Measurements from ENCODE around the gene PFKL. TPM values are rescaled to one million over a fixed set of nuclear protein-coding genes. Genes with fewer than 3 reads are reported as not detected.

The PFKL gene
- total RNA-seq, 1 experiment from 2014 or later, result 90.2 TPM

- Mint-ChIP-seq H3K4me3 (ENCODE audit: unreplicated experiment) (no peak overlapping the region), H3K27ac (ENCODE audit: low read depth, unreplicated experiment) (no peak overlapping the region), H3K36me3 (ENCODE audit: insufficient read depth, unreplicated experiment) (no peaks in the 10 kb centered on the region), H3K27me3 (ENCODE audit: insufficient read depth, unreplicated experiment) (no peaks in the 10 kb centered on the region), H3K4me1 (ENCODE audit: insufficient read depth, unreplicated experiment) (no peaks in the 10 kb centered on the region), H3K9me3 (ENCODE audit: unreplicated experiment) (no peaks in the 10 kb centered on the region)
- CTCF ChIA-PET, result interaction anchor here (1.2 kb wide), 1 partner anchor 9 kb away, joined by 4 read pairs; no protein-coding TSS in a partner anchor
- no TSS peak for BruUV-seq (replicated peaks)
- TF ChIP-seq CTCF (IDR thresholded peaks at IDR 0.05; ENCODE audit: unreplicated experiment), result no peak
- DNase-seq (ENCODE audit: unreplicated experiment), result peak; percentile 46
- POLR2A ChIA-PET, result interaction anchor here (1.0 to 1.3 kb wide), 3 partner anchors 10 to 14 kb away, joined by 3 read pairs; no protein-coding TSS in a partner anchor
- intact Hi-C loops (cut with micrococcal nuclease), result no loop called here
Measured at GRCh38 chr21:44354001-44354405, 54.1 kb downstream of the PFKL start.

- no peak for TF ChIP-seq CTCF (IDR thresholded peaks at IDR 0.05; ENCODE audit: unreplicated experiment)
- intact Hi-C loops (cut with micrococcal nuclease), result no loop called here
- H3K9me3 Mint-ChIP-seq (ENCODE audit: unreplicated experiment), result no peaks in the 10 kb centered on the region
- H3K36me3 Mint-ChIP-seq (ENCODE audit: insufficient read depth, unreplicated experiment), result no peaks in the 10 kb centered on the region
- POLR2A ChIA-PET, result no interaction called here
- no peaks in the 10 kb centered on the region for H3K27me3 Mint-ChIP-seq (ENCODE audit: insufficient read depth, unreplicated experiment)
- H3K4me1 Mint-ChIP-seq (ENCODE audit: insufficient read depth, unreplicated experiment), result no peaks in the 10 kb centered on the region
- CTCF ChIA-PET, result interaction anchor here (0.5 kb wide), 1 partner anchor 51 kb away, joined by 4 read pairs; no protein-coding TSS in a partner anchor
- H3K4me3 Mint-ChIP-seq (ENCODE audit: unreplicated experiment), result no peak overlapping the region
- no peak for DNase-seq (ENCODE audit: unreplicated experiment)
- no TSS peak for BruUV-seq (replicated peaks)
- no peak overlapping the region for H3K27ac Mint-ChIP-seq (ENCODE audit: low read depth, unreplicated experiment)
Measured at GRCh38 chr21:44354775-44355771, 55.2 kb downstream of the PFKL start.

GRCh38 chr21:44356160-44356559 lies 56.3 kb downstream of the PFKL start:
- Mint-ChIP-seq H3K4me3 (ENCODE audit: unreplicated experiment) (no peak overlapping the region), H3K4me1 (ENCODE audit: insufficient read depth, unreplicated experiment) (no peaks in the 10 kb centered on the region), H3K27ac (ENCODE audit: low read depth, unreplicated experiment) (no peak overlapping the region), H3K9me3 (ENCODE audit: unreplicated experiment) (no peaks in the 10 kb centered on the region), H3K36me3 (ENCODE audit: insufficient read depth, unreplicated experiment) (no peaks in the 10 kb centered on the region), H3K27me3 (ENCODE audit: insufficient read depth, unreplicated experiment) (no peaks in the 10 kb centered on the region)
- no peak for TF ChIP-seq CTCF (IDR thresholded peaks at IDR 0.05; ENCODE audit: unreplicated experiment)
- intact Hi-C loops (cut with micrococcal nuclease), result no loop called here
- no peak for DNase-seq (ENCODE audit: unreplicated experiment)
- CTCF ChIA-PET, result no interaction called here
- POLR2A ChIA-PET, result no interaction called here
- BruUV-seq (replicated peaks), result no TSS peak

- ChIA-PET POLR2A (no interaction called here), CTCF (interaction anchor here (0.6 kb wide), 1 partner anchor 1895 kb away, joined by 3 read pairs; no protein-coding TSS in a partner anchor)
- intact Hi-C loops (cut with micrococcal nuclease), result no loop called here
- Mint-ChIP-seq H3K27ac (ENCODE audit: low read depth, unreplicated experiment) (no peak overlapping the region), H3K36me3 (ENCODE audit: insufficient read depth, unreplicated experiment) (no peaks in the 10 kb centered on the region), H3K4me3 (ENCODE audit: unreplicated experiment) (no peak overlapping the region), H3K27me3 (ENCODE audit: insufficient read depth, unreplicated experiment) (no peaks in the 10 kb centered on the region), H3K9me3 (ENCODE audit: unreplicated experiment) (no peaks in the 10 kb centered on the region), H3K4me1 (ENCODE audit: insufficient read depth, unreplicated experiment) (no peaks in the 10 kb centered on the region)
- no peak for DNase-seq (ENCODE audit: unreplicated experiment)
- BruUV-seq (replicated peaks), result no TSS peak
- no peak for TF ChIP-seq CTCF (IDR thresholded peaks at IDR 0.05; ENCODE audit: unreplicated experiment)
Measured at GRCh38 chr21:44356636-44357035, 56.8 kb downstream of the PFKL start.
